Cerebellar cortex (tissue), 1 donor: ENCODE data around the gene MGMT.

Experiments used
- DNase-seq: peaks from one replicate; pipeline ENCODE4 v3.0.0-alpha.2; 2015; ENCODE audit warnings: low spot score

The MGMT gene

DNA sequence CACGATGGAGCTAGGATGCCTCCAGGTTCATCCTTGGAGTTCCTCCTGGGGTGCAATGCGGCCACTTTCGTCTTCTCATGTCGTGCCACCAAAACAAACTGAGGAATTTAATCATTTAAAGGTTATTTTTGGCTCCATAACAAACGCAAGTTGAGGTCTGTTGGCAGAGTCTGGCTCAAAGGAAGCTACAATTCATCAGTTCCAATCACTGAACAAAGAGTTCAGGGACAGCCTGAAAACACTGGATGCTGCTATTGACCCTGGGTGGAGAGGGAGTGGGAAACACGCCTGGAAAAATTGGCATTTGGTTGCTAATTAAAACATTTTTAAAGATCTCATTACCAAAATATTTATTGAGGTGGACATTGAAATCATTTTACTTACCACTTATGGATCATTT is 11.4 kb upstream of the MGMT start:
- DNase-seq = no peak

DNA sequence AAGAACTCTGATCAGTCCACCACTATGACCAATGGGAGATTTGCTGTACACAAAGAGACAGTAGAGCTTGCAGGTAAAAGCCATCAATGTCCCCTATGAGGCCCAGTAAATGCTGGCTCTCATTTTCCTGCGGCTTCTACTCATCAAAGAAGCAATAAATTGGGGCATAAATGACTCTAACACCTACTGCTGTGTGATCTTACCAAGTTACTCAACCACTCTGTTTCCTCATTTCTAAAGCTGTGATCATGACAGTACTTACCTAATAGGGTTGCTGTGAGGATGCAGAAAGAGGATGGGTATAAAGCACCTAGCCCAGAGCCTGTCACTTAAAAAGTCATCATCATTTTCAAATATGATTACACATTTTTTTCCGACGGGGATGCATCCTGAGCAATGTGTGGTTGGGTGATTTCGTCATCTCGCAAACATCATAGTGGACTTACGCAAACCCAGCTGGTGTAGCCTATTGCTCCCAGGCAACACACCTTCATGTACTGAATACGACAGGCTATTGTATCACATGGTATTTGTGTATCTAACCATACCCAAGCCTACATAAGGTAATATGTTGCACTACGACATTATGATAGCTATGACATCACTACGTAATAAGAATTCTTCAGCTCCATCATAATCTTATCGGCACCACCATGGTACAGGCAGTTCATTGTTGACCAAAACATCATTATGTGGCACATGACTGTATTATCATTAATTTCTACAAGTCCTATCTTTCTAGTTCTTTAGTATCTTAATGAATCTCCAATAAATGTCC is 7.1 kb upstream of the MGMT start:
- DNase-seq = no peak

DNA sequence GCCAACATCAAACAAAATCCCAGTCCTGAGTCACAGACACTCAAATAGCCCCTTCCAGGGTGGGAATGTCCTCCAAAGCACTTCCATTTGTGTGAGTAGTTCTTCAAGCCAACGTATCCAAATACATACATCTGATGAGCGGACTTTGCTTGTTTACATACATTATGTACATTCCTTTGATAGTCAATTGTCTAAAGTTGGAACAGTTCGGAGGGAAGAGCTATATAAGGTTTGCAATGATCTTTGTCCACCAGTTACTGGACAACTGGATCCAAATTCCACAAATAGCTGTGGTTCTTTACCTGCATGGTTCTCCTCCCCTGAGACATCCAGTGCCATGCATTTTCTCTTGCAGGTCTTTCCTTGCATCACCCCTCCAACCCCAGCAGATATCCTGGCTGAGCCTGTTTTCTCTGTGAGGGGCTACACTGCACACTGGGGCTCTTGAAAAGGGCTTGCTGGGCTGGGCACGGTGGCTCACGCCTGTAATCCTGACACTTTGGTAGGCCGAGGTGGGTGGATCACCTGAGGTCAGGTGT is 4.7 kb upstream of the MGMT start:
- DNase-seq = no peak

DNA sequence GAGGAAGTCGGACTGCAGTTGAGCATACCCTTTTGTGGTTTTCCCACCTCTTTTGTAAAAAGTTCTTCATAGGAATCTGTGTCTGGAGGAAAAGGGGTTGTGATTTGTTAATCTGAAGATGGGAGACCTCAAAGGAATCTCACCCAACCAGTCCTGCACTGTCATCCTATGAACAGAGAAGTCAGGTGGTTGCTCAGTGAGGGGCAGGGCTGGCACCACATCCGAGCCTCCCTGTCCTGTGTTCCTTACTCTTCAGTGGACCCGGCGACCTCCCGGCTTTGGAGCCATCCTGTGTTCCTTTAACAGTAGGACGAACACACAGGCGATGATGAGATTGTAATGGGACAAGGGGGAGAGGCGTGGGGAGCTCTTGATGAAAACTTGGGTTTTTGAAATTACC is 2.8 kb upstream of the MGMT start:
- no peak for DNase-seq

DNA sequence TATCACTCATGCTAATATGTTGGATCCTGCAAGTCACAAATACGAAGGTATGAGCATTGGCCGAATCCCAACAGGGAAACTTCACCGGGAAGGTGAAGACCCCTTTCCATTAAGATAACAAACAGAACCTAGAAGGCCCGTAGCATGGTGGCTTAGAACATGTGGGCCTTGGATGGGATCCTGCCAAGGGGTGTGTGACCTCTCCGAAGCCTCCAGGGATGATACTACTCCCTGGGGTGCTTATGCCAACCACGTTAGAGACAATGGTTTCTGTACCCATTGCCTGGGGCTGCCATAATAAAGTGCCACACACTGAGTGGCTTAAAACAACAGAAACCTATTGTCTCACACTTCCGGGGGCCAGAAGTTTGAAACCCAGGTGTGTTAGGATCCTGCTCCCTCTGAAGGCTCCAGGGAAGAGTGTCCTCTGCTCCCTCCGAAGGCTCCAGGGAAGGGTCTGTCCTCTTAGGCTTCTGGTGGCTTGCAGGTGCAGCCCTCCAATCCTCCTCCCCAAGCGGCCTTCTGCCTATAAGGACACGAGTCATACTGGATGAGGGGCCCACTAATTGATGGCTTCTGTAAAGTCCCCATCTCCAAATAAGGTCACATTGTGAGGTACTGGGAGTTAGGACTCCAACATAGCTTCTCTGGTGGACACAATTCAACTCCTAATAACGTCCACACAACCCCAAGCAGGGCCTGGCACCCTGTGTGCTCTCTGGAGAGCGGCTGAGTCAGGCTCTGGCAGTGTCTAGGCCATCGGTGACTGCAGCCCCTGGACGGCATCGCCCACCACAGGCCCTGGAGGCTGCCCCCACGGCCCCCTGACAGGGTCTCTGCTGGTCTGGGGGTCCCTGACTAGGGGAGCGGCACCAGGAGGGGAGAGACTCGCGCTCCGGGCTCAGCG is 992 bp upstream of the MGMT start:
- no peak for DNase-seq

DNA sequence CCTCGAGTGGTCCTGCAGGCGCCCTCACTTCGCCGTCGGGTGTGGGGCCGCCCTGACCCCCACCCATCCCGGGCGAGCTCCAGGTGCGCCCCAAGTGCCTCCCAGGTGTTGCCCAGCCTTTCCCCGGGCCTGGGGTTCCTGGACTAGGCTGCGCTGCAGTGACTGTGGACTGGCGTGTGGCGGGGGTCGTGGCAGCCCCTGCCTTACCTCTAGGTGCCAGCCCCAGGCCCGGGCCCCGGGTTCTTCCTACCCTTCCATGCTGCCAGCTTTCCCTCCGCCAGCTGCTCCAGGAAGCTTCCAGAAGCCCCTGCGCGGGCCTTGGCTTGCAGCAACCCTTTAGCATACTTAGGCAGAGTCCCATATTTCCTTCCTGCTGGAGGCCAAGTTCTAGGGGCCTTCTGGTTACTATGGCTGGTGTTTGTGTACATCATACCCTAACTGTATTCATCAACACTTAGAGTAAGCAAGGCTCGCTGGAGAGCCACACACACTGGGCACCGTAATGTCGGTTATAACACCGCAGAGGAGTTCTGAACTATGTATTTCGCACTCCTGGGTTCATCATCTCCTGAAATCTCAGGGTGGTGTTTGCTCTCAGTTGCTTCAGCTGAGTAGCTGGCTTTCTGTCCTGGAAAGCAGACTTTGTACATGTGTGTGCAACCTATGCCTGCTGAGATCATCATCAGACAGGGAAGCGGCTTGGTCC is 471 bp downstream of the MGMT start:
- DNase-seq = peak; percentile 50

DNA sequence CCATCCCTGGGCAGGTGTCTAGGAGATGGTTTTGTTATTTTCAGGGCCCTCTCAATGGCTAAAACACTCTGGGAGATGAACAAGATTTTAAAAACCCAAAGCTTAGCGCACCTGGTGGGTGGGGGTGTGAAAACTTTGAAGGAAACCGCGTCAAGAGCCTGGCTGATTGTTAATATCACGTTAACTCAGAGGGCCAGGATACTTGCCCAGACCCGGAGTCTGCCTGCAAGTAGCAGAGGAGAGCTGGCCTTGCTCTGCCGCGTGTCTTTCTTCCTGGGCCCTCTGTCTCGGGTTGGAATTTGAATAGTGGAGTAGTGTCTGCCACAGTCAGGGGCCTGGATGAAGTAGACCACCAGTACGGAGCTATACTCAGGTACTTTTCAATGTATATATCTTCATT is 1.1 kb downstream of the MGMT start:
- no peak for DNase-seq

DNA sequence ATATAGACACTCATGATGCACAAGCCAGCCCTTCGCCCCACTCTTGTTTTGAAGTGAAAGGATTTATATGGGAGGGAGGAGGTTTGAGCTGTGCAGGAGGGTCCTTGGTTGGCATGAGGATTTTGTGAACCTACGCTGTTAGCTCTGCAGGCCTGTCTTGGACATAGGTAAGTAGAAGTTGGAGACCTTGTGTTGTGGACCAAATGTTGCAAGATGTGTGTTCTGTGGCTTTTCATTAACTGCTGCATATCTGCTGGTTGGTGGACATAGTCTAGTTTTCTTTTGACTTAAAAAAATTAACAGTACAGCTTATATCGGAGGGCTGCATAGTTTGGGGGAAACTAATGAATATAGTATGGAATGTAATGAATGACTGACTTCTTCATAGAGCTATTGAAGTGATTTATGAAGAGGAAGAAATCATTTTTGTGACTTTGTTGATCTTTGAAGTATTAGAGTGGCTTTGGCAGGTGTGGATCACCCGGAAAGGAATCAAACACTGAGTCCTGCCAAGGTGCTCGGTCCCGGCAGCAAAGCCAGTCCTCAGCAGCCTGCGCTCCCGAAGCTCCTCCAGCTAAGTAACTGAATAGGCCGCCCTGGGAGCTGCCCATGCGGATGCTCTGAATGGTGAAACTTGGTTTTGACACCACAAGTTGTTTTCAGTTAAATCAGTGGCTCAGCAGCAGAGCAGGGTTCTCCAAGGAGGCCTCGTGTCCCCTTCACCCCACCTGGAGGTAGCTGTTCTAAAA is 3.2 kb downstream of the MGMT start:
- DNase-seq = no peak

DNA sequence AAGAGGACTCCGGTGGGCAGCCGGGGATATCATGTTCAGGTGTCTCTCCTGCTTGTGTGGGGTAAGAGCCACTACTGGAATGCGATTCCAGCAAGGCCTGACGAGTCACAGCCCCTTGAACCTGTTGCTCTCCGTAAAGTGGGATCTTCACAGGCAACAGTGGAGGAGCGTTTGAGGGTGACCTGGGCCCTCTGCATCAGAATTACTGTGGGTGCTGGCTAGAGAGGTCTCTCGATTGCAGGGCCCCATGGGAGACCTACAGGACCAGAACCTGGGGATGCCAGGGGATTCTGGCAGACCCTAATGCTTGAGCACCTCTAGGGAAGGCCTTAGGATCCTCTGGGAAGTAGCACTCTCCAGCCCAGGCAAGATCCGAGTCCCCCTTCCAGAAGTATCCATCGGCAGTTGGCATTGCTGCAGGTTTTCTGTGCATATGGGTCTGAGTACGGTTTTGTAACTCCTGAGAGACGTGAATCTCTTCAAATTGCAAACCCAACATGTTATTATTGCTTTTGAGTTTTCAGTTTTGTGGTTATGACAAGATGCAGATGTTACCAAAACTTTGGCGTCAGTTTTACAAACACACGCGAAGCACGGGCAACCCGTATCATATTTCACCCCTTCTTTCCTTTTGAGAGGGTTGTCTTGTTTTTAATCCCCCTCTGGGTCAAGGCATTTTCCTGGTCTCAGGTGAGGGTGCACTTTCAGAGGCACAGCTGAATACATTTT is 4.6 kb downstream of the MGMT start:
- DNase-seq = no peak

DNA sequence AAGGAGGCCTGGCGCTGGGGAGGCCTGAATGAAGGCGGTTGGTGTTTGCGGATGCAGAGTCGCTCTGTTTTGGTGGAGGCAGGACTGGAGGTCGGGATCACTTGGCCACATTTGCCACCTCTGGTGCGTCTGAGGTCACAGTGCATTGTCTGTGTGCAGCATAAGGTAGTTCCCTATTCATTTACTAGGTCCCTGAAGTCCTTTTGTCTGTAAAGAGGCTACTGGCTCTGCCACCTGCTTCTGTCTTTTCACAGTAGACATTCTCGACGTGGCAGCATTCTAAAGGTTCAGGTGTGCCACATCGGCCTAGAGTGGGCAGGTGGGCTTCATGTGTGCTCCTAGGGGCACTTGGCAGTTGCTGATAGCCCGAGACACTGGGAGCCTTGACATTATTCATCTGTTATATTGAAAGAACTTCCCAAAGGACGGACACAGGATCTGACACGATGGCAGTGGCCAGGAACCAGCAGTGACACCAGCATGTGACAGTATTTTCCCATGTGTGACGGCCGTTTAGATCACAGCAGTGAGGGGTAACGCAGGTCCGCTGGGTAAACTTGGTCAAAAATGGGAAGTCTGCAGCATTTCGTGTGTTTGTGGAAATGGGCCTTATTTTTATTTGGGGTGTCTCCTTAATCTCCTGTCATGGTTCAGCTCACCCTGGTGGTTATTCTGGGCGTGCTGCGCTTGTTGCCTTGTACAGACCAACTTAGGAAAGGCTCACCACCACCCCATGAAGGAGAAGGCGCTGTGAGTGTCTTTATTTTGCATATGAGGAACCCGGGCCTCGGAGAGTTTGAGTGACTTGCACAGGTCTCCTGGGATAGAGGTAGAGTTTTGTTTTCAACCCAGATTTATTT is 5.9 kb downstream of the MGMT start:
- no peak for DNase-seq

DNA sequence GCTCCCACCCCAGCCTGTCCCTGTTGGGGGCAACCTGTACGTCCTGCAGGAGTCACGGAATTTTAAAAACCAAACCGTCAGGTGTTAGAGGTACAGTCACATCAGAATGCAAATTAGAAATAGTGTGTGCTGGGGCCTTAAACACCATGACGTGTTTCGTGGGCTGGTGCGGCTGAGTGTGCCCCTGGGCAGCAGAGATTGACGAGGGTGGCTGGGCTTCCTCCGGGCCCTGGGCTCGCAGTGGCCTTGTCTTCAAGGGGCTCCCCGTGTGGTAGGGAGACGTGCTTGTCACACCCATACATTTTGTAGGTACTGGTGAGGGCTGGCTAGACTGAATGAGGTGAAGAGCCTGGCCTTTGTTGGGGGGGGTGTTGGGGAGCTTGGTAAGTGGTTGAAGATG is 7.6 kb downstream of the MGMT start:
- no peak for DNase-seq

DNA sequence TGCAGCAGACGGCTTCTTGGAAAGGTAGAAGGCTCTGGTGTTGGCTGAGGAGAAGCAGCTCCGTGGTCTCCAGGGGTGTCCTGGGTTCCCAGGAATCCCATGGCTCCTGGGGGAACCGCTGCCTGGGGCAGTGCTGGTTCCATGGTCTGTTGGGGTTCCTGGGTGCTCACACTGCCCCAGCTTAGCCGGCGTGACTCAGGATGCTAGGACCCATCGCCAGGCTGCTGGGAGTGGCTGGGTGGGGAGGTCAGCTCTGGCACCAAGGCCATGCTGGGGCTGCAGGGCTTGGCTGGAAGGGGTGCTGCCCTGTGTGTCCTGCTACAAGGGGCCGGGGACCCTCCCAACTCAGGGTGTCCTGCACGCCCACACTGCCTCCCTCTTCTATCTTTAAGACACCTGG is 9.4 kb downstream of the MGMT start:
- DNase-seq = no peak

DNA sequence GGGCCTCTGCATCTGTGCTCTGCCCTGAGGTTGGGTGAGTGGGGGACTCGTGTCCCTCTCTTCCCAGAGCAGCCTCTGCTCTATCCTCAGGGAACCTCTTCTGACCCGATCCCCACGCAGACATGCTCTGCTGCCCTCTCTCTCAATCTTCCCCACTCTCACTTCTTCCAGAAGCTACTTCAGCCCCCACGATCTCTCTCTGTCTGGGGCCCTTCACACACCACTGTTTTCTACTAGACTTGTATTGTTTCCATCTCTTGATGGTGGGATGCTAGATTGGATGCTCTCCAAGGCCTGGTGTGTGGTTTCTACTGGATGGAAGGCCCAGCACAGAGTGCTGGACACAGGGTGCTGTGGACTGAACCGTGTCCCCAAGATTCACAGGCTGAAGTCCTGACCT is 10.0 kb downstream of the MGMT start:
- DNase-seq = no peak

DNA sequence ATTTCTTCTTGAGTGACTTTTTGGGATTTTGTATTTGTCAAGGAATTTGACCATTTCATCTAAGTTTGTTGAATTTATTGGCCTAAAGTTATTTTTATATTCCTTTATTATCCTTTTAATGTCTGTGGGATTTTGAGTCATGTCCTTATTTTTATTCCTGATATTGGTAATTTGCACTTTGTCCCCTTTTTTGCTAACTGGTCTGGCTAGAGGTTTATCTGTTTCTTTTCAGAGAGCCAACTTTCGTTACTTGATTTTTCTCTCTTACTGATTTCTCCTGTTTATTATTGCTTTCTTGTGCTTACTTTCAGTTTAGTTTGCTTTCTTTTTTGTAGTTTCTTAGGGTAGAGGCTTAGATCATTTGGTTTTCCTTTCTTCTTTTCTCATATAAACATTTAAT is 14.6 kb downstream of the MGMT start:
- no peak for DNase-seq

DNA sequence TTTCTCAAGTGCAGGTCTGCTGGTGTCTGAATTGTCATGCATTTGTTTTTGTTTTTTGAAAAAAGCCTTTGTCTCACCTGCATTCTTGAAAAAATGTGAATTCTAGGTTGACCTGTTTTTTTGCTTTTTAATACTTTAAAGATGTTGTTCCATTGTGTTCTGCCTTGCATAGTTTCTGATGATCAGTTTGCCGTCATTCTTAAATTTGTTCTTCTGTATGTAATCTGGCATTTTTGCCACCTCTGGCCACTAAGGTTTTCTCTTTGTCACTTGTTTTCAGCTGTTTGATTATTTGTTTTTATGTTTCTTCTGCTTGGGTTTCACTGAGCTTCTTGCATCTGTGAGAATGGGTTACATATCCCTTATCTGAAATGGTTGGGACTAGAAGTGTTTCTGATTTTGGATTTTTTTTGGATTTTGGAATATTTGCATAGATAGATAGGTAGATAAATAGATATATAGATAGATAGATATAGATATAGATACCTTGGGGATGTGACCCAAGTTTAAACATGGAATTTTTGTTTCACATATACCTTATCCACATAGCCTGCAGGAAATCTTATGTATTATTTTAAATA is 16.5 kb downstream of the MGMT start:
- peak; percentile 3 for DNase-seq

DNA sequence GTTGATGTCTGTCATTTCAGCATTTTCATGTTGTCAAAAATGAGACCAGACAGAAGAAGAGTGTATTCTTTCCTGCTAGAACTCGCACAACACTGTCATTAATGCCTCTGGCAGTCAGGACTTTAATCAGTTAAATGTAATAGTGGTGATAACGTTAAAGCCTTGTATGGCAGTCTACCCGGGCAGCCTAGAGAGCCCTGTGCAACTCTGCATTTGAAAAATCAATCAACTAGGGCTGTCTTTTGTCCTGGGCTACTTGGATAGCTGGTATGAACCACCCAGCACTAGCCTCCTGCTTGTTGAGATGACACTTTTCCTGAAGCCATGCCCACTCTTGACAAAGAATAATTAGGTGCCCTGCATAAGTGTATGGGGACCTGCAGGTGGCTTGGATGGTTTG is 19.8 kb downstream of the MGMT start:
- DNase-seq = no peak

DNA sequence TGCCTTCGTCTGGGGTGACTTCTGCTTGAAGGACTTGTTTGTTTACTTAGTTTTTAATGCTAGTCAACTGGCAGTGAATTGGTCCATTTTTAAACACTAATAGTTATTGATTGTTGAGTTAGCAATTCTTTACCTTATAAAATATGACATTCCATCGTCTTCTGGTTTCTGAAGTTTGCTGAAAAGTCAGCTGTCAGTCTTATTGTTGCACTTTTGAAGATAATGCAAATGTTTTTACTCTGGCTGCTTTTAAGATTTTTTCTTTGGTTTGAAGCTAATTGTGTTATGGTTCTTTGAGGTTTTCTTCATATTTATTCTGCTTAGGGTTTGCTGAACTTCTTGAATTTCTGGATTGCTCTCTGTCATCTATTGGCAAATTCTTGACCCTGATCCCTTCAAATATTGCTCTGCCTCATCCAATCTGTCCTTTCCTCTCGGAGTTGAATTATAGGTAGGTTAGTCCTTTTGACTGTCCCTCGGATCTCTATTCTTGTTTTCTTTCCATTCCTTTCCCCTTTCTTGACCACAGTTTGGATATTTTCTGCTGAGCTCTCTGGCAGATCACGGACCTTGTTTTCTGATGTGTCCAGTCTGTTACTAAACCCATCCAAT is 24.2 kb downstream of the MGMT start:
- peak; percentile 22 for DNase-seq

DNA sequence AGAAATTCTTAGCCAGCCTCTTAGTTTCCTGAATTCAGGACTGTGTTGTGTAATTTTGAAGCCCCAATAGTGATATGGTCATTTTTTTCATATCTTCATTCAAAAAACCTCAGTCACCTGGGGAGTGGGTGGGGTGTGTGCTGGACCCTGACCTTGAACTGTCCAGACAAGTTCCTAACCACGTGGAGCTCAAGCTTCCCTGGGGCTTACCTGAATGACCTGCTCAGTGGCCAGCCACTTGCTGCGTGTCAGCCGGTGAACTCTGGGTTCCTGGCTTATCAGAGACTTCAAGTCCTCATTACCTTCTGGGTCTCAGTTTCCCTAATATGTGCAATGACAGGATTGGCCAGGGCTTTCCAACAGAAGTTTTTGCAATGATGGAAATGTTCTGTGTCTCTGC is 27.1 kb downstream of the MGMT start:
- no peak for DNase-seq

DNA sequence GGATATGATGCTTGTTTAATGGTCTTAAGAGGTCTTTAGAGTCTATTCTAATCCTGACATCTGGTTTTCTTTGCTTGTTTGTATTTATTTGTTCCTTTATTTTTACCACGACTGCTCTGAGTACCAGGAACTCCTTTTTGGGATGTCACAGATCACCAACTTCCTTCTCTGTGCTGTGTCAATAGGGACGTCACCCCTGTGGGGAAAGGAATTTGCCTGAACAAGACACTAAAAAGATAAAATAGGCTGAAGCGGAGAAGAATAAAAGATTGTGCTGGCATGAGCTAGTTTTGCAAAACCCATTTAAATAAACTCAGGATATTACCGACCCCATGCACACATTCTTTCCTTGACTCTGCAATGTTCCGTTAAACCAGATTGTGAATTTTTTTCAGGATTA is 27.7 kb downstream of the MGMT start:
- DNase-seq = no peak
